ENCODE data around the gene USP47.

The USP47 gene

GRCh38 chr11:11841723-11842420, at the start of gene USP47:
Gene USP47 (plus strand): TSS chr11:11841972. CDS start chr11:11842186, 214 bp downstream.
- DNase-seq: peak; percentile 80

GRCh38 chr11:11793073-11793472, 48.7 kb upstream of the USP47 start:
- no peak for DNase-seq

- DNase-seq: no peak
These were observed 43.0 kb upstream of the USP47 start for GRCh38 chr11:11798586-11799438.

GRCh38 chr11:11805228-11805627, 36.5 kb upstream of the USP47 start:
- no peak for DNase-seq

GRCh38 chr11:11806074-11806473, 35.7 kb upstream of the USP47 start:
- DNase-seq: no peak

- no peak for DNase-seq
These were observed 35.2 kb upstream of the USP47 start for GRCh38 chr11:11806586-11806985.

GRCh38 chr11:11807811-11808782, 33.7 kb upstream of the USP47 start:
- DNase-seq: no peak

- no peak for DNase-seq
These were observed 32.7 kb upstream of the USP47 start for GRCh38 chr11:11808992-11809615.

- no peak for DNase-seq
These were observed 30.7 kb upstream of the USP47 start for GRCh38 chr11:11810764-11811726.

GRCh38 chr11:11813288-11813962, 28.3 kb upstream of the USP47 start:
- DNase-seq: peak; percentile 87

GRCh38 chr11:11814614-11815452, 26.9 kb upstream of the USP47 start:
- no peak for DNase-seq

GRCh38 chr11:11816511-11817314, 25.1 kb upstream of the USP47 start:
- DNase-seq: peak; percentile 3

GRCh38 chr11:11817957-11818356, 23.8 kb upstream of the USP47 start:
- DNase-seq: no peak

GRCh38 chr11:11818529-11819121, 23.1 kb upstream of the USP47 start:
- no peak for DNase-seq

- no peak for DNase-seq
These were observed 19.9 kb upstream of the USP47 start for GRCh38 chr11:11821899-11822298.

- no peak for DNase-seq
These were observed 18.8 kb upstream of the USP47 start for GRCh38 chr11:11822946-11823345.

- no peak for DNase-seq
These were observed 15.5 kb upstream of the USP47 start for GRCh38 chr11:11826260-11826659.

- DNase-seq: no peak
These were observed 14.5 kb upstream of the USP47 start for GRCh38 chr11:11827272-11827671.

All from NCI-H226 (cell line).